ENCODE data around the gene NPM3. TPM values are rescaled to one million over a fixed set of nuclear protein-coding genes. Genes with fewer than 3 reads are reported as not detected.

Gene NPM3
- total and polyA plus RNA-seq, 2 of the 4 experiments (the other 2 are of a cell fraction) = 84.1 to 112 TPM

GRCh38 chr10:101736666-101737065, 46.6 kb downstream of the NPM3 start:
- H3K4ac ChIP-seq (ENCODE audit: low read depth, low read length) = no peak overlapping the region
- ATAC-seq (ENCODE audit: low read depth) = no peak
- H3K9me3 ChIP-seq (ENCODE audit: control insufficient read depth, insufficient read depth, low read length) = no peaks in the 10 kb centered on the region
- no peaks in the 10 kb centered on the region for H4K20me1 ChIP-seq (ENCODE audit: insufficient read depth, low read length)
- no peak overlapping the region for H4K5ac ChIP-seq (ENCODE audit: low read depth, low read length)
- no peak overlapping the region for H3K18ac ChIP-seq (ENCODE audit: low read depth, low read length)
- TF ChIP-seq USF2 (IDR thresholded peaks at IDR 0.05; ENCODE audit: low read depth, low read length) (no peak), MAZ (IDR thresholded peaks at IDR 0.05; ENCODE audit: borderline replicate concordance, low read depth, low read length) (no peak), CHD1 (IDR thresholded peaks at IDR 0.05; ENCODE audit: low read depth, low read length) (no peak), NFE2L2 (IDR thresholded peaks at IDR 0.05; ENCODE audit: low read depth, low read length) (no peak), RCOR1 (IDR thresholded peaks at IDR 0.05; ENCODE audit: insufficient replicate concordance, low read length) (no peak), RAD21 (IDR thresholded peaks at IDR 0.05; ENCODE audit: low read length) (no peak)
- H3K9ac ChIP-seq (ENCODE audit: low read depth, low read length) = no peak overlapping the region
- H3K56ac ChIP-seq (ENCODE audit: extremely low read depth, insufficient read depth, low read length) = no peak overlapping the region
- CTCF ChIA-PET = no interaction called here
- no peak overlapping the region for H3K4me3 ChIP-seq (ENCODE audit: insufficient read depth, low read depth, low read length)
- H3K27ac ChIP-seq (ENCODE audit: insufficient read depth, low read length) = no peak overlapping the region
- H4K8ac ChIP-seq (ENCODE audit: low read depth in 2 of 2, low read length in 2 of 2) = no peak overlapping the region
- no peaks in the 10 kb centered on the region for H3K4me1 ChIP-seq (ENCODE audit: control insufficient read depth, insufficient read depth, low read length)
- no peak overlapping the region for H2AFZ ChIP-seq (replicated peaks; ENCODE audit: low read length, poor library complexity)
- no peaks in the 10 kb centered on the region for H3K9me1 ChIP-seq (ENCODE audit: insufficient read depth, low read length)
- no peak overlapping the region for H4K91ac ChIP-seq (ENCODE audit: insufficient read depth, low read depth, low read length)
- no peak overlapping the region for H2AK9ac ChIP-seq (replicated peaks; ENCODE audit: low read depth, low read length, poor library complexity)
- POLR2A ChIA-PET (ENCODE audit: unreplicated experiment) = no interaction called here
- H3K79me1 ChIP-seq (ENCODE audit: low read depth in 1 of 2, low read length in 2 of 2) = no peaks in the 10 kb centered on the region
- WGBS, 2 experiments (ENCODE audit: extremely low coverage in 2 of 2, insufficient read length in 1 of 2) = no CpG with 5 or more reads among the region's 3 CpGs
- no peaks in the 10 kb centered on the region for H3K36me3 ChIP-seq (ENCODE audit: control insufficient read depth, insufficient read depth, low read length)
- no peak overlapping the region for H2BK15ac ChIP-seq (ENCODE audit: low read depth, low read length)
- H3K23ac ChIP-seq (ENCODE audit: low read depth, low read length) = no peak overlapping the region
- no peak overlapping the region for H2AK5ac ChIP-seq (ENCODE audit: low read depth, low read length)
- intact Hi-C loops (cut with micrococcal nuclease) (no loop called here), dilution Hi-C loops (cut with HindIII; ENCODE audit: low sequenced_read_pairs, unreplicated experiment) (no loop called here), in situ Hi-C loops (cut with MboI; ENCODE audit: low sequenced_read_pairs) (no loop called here)
- no peak overlapping the region for H3K4me2 ChIP-seq (ENCODE audit: low read depth, low read length)
- no peak overlapping the region for H2BK5ac ChIP-seq (ENCODE audit: low read depth, low read length, poor library complexity, severe bottlenecking)
- DNase-seq = no peak
- no peak overlapping the region for H3K14ac ChIP-seq (replicated peaks; ENCODE audit: low read depth, low read length)
- H2BK120ac ChIP-seq (ENCODE audit: low read depth, low read length) = no peak overlapping the region
- H3K27me3 ChIP-seq (ENCODE audit: control insufficient read depth, insufficient read depth, low read length) = peaks cover 48% of the 10 kb centered on the region
- no TSS peak for BruUV-seq (replicated peaks)
- no peak overlapping the region for H2BK20ac ChIP-seq (ENCODE audit: low read depth, low read length)
